Measurements from ENCODE around the gene NT5C.
A peak's percentile ranks its signal among the peaks of the same experiment; 100 is the strongest.

The NT5C gene

DNA sequence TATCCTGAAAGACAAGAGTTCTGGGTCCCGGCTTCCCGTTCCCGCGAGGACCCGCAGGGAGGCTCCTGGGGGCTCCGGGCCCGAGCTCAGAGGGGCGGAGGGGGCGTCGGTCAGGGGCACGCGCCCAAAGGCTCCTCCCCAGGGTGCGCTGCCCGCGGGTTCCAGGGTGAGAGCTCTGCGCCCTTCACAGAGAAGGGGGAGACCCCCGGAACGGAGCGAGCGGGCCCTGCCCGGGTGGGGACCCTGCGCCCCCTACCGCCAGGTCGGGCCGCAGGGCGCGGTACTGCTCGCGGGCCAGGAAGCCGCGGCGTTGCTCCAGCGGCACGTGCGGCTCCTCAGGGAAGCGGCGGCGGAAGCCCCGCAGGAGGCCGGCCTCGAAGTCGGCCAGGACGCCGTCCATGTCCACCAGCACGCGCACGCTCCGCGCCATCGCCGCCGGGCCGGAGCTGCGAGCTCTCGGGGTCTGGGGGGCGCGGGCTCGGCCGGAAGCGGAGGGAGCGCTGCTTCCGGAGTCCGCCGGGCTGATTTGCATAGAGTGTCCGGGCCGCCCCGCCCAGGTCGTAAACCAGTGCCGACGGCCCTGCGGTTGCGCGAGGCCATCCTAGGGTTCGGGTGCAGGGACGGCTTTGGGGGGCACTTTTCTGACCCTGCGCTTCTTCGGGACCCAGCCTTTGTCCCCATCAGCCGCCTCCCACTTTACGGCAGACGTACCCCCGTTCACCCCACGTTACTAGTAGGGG is at the start of gene NT5C (continued):
- TF ChIP-seq KLF9 (tag by site-specific recombination; IDR thresholded peaks at IDR 0.05; ENCODE audit: low read depth) (peak; percentile 40; the same call in 1 of the 2 replicates), ZNF596 (tag by site-specific recombination; IDR thresholded peaks at IDR 0.05) (peak; percentile 60), BCL11B (tag by site-specific recombination; IDR thresholded peaks at IDR 0.05; ENCODE audit: low read depth) (peak; percentile 41; the same call in 1 of the 2 replicates), ZNF776 (tag by site-specific recombination; IDR thresholded peaks at IDR 0.05; ENCODE audit: borderline replicate concordance) (no peak), ZNF354C (tag by site-specific recombination; IDR thresholded peaks at IDR 0.05; ENCODE audit: borderline replicate concordance, low read depth) (no peak), ZNF76 (tag by site-specific recombination; IDR thresholded peaks at IDR 0.05; ENCODE audit: borderline replicate concordance, low read depth) (0 out of 2 replicates have a peak, but pooled peaks have one; percentile 1), ZNF571 (tag by site-specific recombination; IDR thresholded peaks at IDR 0.05) (no peak), KLF1 (tag by site-specific recombination; IDR thresholded peaks at IDR 0.05) (0 out of 2 replicates have a peak, but pooled peaks have one; percentile 37), ZNF501 (tag by site-specific recombination; IDR thresholded peaks at IDR 0.05) (no peak), ZNF132 (tag by site-specific recombination; IDR thresholded peaks at IDR 0.05; ENCODE audit: borderline replicate concordance) (no peak), ZNF629 (tag by site-specific recombination; IDR thresholded peaks at IDR 0.05) (peak; percentile 29; the same call in 1 of the 2 replicates), ZNF311 (tag by site-specific recombination; IDR thresholded peaks at IDR 0.05; ENCODE audit: borderline replicate concordance) (no peak), ZNF561 (tag by site-specific recombination; IDR thresholded peaks at IDR 0.05; ENCODE audit: borderline replicate concordance) (peak; percentile 84; the same call in 1 of the 2 replicates), ZNF585B (tag by site-specific recombination; IDR thresholded peaks at IDR 0.05) (no peak), KLF8 (tag by site-specific recombination; IDR thresholded peaks at IDR 0.05) (peak; percentile 53), IKZF3 (tag by site-specific recombination; IDR thresholded peaks at IDR 0.05) (peak; percentile 80)
- TF ChIP-seq, protein P1, sequence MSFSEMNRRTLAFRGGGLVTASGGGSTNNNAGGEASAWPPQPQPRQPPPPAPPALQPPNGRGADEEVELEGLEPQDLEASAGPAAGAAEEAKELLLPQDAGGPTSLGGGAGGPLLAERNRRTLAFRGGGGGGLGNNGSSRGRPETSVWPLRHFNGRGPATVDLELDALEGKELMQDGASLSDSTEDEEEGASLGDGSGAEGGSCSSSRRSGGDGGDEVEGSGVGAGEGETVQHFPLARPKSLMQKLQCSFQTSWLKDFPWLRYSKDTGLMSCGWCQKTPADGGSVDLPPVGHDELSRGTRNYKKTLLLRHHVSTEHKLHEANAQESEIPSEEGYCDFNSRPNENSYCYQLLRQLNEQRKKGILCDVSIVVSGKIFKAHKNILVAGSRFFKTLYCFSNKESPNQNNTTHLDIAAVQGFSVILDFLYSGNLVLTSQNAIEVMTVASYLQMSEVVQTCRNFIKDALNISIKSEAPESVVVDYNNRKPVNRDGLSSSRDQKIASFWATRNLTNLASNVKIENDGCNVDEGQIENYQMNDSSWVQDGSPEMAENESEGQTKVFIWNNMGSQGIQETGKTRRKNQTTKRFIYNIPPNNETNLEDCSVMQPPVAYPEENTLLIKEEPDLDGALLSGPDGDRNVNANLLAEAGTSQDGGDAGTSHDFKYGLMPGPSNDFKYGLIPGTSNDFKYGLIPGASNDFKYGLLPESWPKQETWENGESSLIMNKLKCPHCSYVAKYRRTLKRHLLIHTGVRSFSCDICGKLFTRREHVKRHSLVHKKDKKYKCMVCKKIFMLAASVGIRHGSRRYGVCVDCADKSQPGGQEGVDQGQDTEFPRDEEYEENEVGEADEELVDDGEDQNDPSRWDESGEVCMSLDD (tag by site-specific recombination; IDR thresholded peaks at IDR 0.05): peak; percentile 97
- TF ChIP-seq, protein P2, sequence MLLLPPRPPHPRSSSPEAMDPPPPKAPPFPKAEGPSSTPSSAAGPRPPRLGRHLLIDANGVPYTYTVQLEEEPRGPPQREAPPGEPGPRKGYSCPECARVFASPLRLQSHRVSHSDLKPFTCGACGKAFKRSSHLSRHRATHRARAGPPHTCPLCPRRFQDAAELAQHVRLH (tag by site-specific recombination; IDR thresholded peaks at IDR 0.05): no peak

DNA sequence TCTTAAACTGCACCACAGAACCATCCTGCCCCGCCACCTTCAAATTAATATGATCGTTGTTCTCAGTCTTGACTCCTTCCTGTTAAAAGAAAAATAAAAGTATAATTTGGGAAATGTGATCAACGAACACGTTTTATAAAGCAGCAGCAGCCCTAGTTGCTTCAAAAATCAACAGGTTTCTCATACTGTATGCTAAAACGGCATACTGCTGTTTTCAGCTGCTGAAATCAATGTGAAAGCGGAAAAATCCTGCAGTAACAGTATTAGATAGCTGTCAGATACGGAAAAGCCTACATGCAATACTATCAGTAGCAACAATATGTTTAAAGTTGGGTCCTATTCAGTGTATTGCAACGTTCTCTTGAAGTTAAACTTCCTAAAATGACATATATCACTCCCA is 49.6 kb upstream of the NT5C start:
- H3K9me3 ChIP-seq (ENCODE audit: control insufficient read depth, insufficient read depth, low read depth, low read length): no peaks in the 10 kb centered on the region
- ChIA-PET POLR2A (interaction anchor here (1.0 kb wide), 2 partner anchors 9 to 26 kb away, joined by 3 to 6 read pairs; partner anchors contain the start of gene JPT1), CTCF (interaction anchor here (0.5 to 2.0 kb wide), 6 partner anchors 9 to 90 kb away, joined by 3 to 11 read pairs (median 4); partner anchors contain the start of gene MIF4GD)
- TF ChIP-seq ZNF548 (tag by site-specific recombination; IDR thresholded peaks at IDR 0.05) (no peak), SCRT1 (tag by site-specific recombination; IDR thresholded peaks at IDR 0.05; ENCODE audit: borderline replicate concordance) (peak; percentile 86), ZEB2 (tag by site-specific recombination; IDR thresholded peaks at IDR 0.05) (no peak), SCRT2 (tag by site-specific recombination; IDR thresholded peaks at IDR 0.05) (peak; percentile 96)
- peak overlapping the region; percentile 56 for H3K4me3 ChIP-seq (ENCODE audit: low read depth, low read length)
- peak overlapping the region; percentile 95; the same call in 1 of the 2 replicates for H3K27ac ChIP-seq (ENCODE audit: extremely low read depth, low read depth, low read length)
- H3K36me3 ChIP-seq (ENCODE audit: control insufficient read depth in 2 of 2, insufficient read depth in 1 of 2, low read length in 2 of 2): peaks cover 47 to 50% of the 10 kb centered on the region in 2 experiments
- H3K4me1 ChIP-seq (ENCODE audit: control insufficient read depth, insufficient read depth, low read length): peaks cover 5% of the 10 kb centered on the region; the same call in 1 of the 2 replicates

All from HEK293 (cell line).